OCI-LY1 (cell line): ENCODE results near the gene ELK3.

ENCODE experiments used
- EZH2 ChIP-seq: fragments of 200-600 bp; sonication (generic), shearing (Covaris generic); IDR thresholded peaks from 2 replicates; pipeline ENCODE4 v1.8.0; 2017; ENCODE audit warnings: borderline replicate concordance, mixed run types, mild to moderate bottlenecking, antibody characterized with exemption, low read length, moderate library complexity, mixed read lengths
- TF ChIP-seq, protein P1 (sequence below): fragments of 200-600 bp; sonication (generic), shearing (Covaris generic); IDR thresholded peaks from 2 replicates; pipeline ENCODE4 v1.5.1; 2017; ENCODE audit warnings: mild to moderate bottlenecking, antibody characterized with exemption, low read length, moderate library complexity, mixed read lengths

GRCh38 chr12:96166765-96167164 lies 27.4 kb upstream of the ELK3 start:
- TF ChIP-seq, protein P1, sequence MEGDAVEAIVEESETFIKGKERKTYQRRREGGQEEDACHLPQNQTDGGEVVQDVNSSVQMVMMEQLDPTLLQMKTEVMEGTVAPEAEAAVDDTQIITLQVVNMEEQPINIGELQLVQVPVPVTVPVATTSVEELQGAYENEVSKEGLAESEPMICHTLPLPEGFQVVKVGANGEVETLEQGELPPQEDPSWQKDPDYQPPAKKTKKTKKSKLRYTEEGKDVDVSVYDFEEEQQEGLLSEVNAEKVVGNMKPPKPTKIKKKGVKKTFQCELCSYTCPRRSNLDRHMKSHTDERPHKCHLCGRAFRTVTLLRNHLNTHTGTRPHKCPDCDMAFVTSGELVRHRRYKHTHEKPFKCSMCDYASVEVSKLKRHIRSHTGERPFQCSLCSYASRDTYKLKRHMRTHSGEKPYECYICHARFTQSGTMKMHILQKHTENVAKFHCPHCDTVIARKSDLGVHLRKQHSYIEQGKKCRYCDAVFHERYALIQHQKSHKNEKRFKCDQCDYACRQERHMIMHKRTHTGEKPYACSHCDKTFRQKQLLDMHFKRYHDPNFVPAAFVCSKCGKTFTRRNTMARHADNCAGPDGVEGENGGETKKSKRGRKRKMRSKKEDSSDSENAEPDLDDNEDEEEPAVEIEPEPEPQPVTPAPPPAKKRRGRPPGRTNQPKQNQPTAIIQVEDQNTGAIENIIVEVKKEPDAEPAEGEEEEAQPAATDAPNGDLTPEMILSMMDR: no peak
- TF ChIP-seq EZH2: no peak
